Inflammatory macrophage treated with lipopolysaccharide for 1 hour (primary cell): ENCODE data around the gene BMX.

ENCODE experiments used
- DNase-seq, 2 donors: peaks; one replicate each; pipeline ENCODE4 v3.0.0-alpha.2; 2020 to 2022

BMX gene

GRCh38 chrX:15576019-15576418, 75.4 kb downstream of the BMX start:
- DNase-seq = no peak

- no peak for DNase-seq
Observed at GRCh38 chrX:15579778-15580747, 79.5 kb downstream of the BMX start.

- no peak for DNase-seq
Observed at GRCh38 chrX:15594371-15594770, 93.8 kb downstream of the BMX start.

GRCh38 chrX:15598026-15598425, 97.4 kb downstream of the BMX start:
- no peak for DNase-seq

- no peak for DNase-seq
Observed at GRCh38 chrX:15599461-15599860, 98.9 kb downstream of the BMX start.

- DNase-seq = no peak
Observed at GRCh38 chrX:15600049-15600448, 99.4 kb downstream of the BMX start.

GRCh38 chrX:15600745-15601144, 100.1 kb downstream of the BMX start, which contains the start of gene ACE2:
TSS of gene ACE2 (minus strand) at chrX:15600960. CDS start at chrX:15600911, 49 bp downstream.
- DNase-seq = no peak

- DNase-seq = no peak
Observed at GRCh38 chrX:15601932-15602331, 101.3 kb downstream of the BMX start.

- no peak for DNase-seq
Observed at GRCh38 chrX:15602761-15603160, 102.2 kb downstream of the BMX start.

- no peak for DNase-seq
Observed at GRCh38 chrX:15605226-15605625, 104.6 kb downstream of the BMX start.
